ENCODE results near the gene ATP2C2.
"Not testable (repeated sequence)": the region's sequence is repeated elsewhere in the genome, so short reads cannot be mapped to it uniquely, and the experiment has no call there.

Gene ATP2C2

DNA sequence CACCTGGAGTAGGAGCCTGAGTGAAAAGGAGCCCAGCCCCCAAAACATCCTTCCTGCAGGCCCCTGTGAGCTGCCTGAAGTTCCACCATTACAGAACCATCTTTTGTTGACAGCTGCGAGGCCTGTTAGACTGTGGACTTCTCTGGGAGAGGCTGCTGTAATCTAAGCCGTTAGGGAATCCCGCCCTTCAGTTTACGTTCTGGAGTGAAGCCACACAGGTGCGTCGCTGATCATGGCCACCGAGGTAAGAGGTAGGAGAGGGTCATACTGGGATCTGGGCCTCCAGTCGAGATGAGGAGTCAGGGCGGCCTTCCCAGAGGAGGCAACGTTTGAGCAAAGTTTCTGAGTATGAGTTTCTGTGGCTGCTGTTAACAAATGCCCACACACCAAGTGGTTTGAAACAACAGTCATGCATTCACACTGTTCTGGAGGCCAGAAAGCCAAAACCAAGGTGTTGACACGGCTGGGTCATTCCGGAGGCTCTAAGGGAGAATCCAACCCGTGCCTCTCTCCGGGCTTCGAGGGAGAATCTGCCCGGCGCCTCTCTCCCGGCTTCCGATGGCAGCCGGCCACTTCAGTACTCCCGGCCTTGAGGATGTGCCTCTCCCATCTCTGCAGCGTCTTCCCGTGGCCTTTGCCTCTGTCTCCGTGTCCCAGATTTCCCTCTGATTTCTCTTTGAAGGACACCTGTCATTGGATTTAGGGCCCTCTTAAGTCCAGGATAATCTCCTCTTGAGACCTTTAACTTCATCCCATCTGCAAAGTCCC is 26.6 kb upstream of the ATP2C2 start:
- no peak for DNase-seq

DNA sequence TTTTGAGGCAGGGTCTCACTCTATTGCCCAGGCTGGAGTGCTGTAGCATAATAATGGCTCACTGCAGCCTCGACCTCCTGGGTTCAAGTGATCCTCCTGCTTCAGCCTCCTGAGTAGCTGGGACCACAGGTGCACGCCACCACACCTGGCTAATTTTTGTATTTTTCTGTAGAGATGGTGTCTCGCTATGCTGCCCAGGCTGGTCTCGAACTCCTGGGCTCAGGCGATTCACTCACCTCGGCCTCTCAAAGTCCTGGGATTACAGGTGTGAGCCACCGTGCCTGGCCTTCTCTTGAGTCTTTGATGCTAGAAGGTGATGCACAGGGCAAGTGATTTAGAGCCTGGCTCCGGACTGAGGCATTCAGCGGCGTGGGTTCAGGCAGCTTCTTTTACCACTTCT is 24.5 kb upstream of the ATP2C2 start:
- DNase-seq = not testable (repeated sequence)

DNA sequence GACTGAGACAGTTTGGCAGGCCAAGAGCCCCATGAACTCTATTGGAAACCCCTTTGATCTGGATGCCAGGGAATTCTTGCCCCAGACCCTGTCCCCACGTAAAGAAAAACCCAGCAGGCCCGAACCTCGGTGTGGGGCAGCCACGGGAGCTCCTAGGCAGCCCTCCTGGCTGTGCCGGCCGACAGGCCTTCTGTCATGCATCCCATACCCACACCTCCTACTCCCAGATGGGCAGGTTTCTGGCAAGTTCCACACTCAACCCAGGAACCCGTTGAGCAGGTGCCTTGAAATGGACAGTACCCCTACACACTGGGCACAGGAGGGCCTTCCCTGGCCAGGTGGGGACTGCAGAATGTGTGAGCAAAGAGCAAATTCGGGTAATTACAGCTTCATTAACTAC is 23.6 kb upstream of the ATP2C2 start:
- no peak for DNase-seq

DNA sequence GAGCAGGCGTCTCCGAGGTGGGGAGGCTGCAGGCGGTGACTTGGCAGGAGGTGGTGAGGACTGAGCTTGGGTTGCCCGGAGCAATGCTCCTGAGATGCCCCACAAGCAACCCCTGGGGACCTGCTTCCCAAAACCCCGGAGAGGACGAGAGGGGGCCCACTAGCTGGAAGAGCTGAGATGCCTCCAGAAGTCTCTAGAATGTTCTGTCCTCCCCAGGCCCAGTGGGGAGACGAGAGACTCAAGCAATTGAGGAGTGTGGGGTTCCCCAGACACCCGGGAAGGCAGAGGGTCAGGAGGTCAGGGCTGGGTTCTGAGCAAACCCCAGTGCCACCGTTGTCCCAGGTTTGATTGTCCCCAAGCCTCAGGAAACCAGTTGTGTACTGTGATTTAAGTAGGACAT is 21.2 kb upstream of the ATP2C2 start:
- DNase-seq = no peak

DNA sequence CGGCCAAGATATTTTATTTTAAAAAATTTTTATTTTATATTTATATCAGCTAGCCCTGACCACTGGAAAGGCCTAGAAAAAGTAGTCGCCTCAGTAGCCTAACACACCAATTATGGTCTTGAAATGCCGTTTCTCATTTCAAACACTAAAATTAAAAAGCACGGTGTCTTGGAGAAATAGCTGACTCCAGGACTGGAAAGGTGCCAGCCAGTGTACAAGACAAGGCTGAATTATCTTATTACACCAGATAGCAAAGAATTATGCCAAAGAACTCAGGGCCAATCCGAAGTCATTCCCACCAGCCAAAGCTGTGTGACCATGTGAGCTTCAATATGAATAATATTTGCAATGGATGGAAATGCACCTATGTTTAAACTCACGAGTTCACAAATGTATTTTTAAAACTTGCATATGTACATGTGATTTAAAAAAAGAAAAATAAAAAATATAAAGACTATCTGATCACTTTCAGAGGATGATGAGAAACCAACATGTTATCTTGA is 19.9 kb upstream of the ATP2C2 start:
- DNase-seq = no peak

DNA sequence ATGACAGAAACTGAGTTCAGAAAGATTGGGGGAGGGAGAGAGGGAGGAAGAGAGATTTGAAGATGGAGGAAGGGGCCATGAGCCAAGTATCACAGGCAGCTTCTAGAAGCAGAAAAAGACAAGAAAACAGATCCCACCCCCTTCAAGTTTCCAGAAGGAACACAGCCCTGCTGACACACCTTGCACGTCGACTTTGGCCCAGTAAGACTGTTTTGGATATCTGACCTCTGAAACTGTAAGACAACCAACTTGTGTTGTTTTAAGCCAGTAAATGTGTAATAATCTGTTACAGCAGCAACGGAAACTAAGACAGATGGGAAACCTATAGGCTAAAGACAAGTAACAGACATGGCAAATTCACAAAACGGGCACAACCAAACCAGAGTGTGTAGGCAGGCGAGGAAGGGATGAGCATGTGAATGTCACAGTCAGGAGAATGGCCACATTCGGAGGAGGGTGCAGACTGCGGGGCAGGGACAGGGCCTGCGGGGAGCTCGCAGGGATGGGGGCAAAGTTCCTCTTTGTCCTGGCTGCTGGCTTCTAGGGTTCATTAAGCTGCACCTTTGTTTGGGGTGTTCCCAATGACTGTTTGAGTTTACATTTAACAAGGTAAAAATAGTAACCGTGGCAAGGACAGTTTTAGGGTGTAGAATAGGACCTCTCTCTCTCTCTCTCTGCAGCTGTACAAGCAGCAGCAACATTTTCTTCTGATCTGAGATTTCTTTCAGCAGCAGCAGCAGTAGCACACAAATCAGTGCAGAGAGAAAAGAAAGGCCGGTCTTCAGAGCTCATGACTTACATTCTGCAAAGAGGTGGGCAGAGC is 18.3 kb upstream of the ATP2C2 start:
- no peak for DNase-seq

DNA sequence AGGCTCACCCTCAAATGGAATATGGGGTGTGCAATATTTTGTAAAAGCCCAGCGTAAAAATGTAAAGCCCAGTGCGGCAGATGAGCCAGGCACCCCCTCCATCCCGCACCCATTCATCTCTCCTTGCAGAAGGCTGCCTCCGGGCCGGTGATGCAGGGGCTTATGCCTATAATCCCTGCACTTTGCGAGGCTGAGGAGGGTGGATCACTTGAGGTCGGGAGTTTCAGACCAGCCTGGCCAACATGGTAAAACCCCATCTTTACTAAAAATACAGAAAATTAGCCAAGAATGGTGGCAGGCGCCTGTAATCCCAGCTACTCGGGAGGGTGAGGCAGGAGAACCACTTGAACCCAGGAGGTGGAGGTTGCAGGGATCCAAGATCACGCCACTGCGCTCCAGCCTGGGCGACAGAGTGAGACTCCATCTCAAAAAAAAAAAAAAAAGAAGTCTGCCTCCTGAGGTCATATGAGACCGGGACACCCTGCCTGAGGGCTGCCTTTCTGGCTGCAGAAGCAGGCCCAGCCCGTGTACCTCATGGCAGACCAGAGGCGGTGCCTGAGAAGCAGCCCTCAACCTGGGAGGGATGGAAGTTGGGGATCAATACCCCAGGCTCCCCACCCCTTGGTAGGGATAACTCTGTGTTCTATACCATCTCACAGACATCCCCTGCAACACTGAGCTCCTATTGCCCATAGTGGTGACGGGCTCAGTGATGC is 17.5 kb upstream of the ATP2C2 start:
- no peak for DNase-seq

DNA sequence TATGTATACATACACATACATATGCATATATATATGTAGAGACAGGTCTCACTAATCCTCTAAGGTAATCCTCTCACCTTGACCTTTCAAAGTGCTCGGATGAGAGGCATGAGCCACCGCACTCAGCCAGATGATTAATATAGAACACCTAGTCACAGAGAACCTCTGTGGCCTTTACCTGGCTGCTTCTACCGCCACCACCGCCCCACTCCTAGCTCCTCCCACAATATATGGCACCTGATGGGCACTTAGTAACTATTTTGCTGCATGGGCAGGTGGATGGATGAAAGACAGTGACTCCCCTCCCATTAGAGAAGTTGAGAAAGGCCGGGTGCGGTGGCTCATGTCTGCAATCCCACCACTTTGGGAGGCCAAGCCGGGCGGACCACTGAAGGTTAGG is 16.7 kb upstream of the ATP2C2 start:
- no peak for DNase-seq

DNA sequence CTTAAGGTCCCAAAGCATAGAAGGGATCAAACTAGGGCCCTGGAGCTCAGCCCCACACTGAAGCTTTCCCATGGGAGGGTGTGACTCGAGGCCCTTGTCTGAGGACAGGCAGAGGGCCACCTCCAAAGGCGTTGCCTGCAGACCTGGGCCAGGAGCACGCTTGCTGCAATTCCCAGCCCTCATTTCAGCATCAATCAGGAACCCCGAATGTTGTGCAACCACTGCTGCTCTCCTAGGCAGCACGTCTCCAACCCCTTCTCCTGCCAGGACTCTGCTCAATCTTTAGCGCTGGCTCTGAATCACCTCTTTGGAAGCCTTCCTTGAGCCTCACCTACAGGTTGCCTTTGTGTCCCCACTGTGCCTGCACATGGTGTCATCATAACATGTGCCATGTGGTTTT is 14.0 kb upstream of the ATP2C2 start:
- no peak for DNase-seq

DNA sequence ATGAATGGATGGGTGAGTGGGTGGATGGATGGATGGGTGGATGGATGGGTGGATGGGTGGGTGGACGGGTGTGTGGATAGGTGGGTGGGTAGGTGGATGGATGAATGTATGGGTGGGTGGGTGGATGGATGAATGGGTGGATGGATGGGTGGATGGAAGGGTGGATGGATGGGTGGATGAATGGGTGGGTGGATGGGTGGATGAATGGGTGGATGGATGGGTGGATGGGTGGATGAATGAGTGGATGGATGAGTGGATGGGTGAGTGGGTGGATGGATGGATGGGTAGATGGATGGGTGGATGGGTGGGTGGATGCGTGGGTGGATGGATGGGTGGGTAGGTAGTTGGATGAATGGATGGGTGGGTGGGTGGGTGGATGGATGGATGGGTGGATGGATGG is 13.2 kb upstream of the ATP2C2 start:
- no peak for DNase-seq

DNA sequence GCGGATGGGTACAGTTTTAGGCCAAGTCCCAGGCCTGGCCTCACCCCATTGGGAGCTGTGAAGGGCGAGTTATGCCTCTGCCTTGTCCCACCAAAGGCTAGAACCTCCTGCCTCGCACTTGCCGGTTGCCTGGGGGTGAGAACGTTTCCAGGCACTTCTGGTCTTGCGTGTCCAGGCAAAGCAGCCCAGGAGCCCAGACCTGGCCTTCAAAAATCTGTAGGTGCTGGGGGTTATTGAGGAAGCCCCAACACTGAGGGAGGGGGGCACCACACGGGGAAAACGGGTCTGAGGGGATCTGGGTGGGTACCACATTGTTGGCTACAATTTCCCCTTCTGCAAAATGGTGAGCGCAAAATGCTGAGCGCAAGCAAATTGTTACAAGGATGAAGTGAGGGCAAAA is 12.2 kb upstream of the ATP2C2 start:
- no peak for DNase-seq

DNA sequence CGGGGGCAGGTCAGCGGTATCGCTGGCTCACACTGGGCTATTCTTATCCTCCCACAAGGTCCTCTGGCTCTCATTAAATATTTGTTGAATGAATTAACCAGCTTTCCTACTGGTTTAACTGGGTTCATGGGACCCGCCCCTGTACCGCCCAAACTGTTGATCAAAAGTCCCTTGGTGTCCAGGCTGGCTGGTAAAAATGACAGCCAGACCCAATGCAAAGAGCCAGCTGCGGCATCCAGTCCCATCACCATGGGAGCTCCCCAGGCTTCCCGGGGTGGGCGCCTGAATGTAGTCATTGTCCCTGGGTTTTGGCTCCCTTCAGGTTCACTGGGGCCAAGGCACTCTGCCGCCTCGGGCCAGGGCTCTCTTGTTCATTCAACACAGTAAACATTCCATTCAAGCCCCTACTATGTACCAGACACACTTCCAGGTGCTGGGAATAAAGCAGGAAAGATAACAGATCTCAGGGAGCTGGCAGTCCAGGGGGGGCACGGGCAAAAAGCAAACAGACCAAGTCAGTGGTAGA is 11.7 kb upstream of the ATP2C2 start:
- DNase-seq = no peak

DNA sequence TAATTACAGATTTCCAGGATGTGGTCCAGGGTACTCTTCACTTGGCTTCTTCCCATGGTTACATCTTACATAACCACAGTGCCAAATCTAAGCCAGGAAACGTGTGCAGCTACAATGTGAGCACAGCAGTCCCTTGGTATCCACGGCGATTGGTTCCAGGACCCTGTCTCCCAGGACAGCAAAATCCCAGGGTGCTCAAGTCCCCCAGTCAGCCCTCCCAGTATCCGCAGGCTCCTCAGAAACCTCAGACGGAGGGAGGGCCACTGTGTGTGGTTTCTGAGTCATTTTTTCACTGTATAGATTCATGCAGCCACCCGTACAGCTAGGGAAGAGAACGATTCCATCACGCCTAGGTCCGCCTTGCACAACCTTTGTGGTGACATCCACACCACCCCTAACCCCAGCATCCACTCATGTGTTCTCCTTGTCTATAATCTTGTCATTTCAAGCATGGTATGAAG is 11.1 kb upstream of the ATP2C2 start:
- peak; percentile 18 for DNase-seq

DNA sequence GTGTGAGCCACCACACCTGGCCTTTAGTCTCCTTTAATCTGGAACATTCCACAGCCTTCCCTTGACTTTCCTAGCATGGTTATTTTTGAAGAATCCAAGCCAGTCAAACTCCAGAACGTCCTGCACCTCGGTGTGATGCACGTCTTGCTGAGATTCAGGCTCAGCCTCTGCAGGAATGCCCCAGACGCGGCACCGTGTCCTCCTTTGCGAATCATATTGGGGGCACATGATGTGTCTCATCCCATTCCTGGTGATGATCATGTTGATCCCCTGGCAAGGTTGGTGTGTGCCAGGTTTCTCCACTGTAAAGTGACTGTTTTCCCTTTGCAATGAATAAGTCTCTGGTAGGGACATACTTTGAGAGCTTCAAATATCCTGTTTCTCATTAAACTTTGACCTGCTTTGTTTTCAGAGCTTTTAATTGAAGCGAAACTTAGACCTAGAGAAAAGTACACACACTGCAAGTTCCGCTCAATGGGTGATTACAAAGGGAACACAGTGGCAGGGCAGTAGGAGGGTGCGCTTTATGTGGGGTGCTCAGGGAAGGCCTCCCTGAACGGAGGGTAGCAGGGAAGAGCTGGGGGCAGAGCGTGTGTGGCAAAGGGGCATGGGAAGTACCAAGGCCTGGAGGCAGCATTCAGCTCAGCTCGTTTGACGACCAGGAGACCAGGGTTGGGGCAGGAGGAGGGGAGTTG is 9.6 kb upstream of the ATP2C2 start:
- no peak for DNase-seq

DNA sequence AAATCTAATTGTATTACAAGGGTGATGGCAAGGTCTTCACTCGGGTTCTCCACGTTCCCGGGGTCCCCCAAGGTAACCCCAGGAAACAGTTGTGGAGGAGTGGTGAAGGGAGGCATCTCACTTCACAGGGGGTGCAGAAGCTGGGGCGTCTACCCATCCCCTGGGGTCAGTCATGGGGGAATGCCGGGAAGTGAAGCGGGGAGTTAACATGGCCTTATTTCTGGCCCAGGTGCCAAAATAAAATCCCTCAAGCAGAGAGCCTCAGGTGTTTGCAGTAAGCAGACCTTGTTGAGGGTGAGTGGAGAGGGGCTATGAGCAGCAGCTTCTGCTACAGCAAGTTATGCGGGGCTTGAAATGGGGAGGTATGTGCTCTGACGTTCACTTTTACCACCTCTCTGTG is 9.0 kb upstream of the ATP2C2 start:
- DNase-seq = no peak

DNA sequence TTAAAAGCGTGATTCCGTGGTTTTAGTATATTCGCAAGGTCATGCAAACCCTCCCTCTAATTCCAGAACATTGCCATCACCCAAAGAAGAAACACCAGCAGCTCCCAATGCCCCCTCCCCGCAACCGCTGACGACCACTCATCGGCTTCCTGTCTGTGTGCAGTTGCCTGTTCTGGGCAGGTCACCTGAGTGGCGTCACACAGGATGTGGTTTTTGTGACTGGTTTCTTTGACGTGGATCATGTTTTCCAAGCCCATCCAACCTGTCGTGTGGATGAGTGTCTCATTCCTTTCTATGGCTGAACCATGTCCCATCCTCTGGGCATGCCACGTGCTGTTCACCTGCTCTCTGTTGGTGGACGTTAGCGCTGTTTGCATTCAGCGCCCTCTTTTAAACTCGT is 8.2 kb upstream of the ATP2C2 start:
- DNase-seq = peak; percentile 69

DNA sequence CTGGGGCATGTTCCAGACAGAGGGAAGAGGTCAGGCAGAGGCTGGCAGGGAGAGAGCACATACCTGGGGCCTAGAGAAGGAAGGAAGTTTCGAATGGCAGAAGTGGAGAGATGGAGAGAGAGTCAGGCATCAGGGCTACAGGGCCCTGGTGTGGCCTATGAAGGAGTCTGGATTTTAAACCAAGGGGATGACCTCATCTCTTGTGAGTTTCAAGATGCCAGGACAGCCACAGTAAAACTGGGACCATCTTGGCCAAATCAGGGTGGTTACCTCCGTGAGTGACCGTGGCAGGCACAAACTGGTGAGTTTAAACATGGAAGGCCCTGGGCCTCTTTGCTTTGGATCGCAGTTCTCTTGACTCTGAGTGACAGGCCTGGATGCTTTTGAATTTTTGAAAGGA is 7.6 kb upstream of the ATP2C2 start:
- DNase-seq = no peak

DNA sequence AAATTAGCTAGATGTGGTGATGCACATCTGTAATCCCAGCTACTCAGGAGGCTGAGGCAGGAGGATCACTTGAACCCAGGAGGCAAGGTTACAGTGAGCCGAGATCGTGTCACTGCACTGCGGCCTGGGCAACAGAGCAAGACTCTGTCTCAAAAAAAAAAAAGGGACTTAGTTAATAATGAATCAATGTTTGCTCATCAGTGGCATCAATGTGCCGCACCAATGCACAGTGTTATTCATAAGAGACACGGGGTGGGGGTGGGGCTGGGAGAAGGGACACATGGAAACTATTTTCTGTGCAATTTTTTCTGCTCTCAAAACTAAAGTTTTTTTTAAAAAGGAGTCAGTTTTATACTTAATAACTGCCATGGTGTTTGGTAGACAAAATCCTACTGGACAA is 6.8 kb upstream of the ATP2C2 start:
- DNase-seq = no peak

DNA sequence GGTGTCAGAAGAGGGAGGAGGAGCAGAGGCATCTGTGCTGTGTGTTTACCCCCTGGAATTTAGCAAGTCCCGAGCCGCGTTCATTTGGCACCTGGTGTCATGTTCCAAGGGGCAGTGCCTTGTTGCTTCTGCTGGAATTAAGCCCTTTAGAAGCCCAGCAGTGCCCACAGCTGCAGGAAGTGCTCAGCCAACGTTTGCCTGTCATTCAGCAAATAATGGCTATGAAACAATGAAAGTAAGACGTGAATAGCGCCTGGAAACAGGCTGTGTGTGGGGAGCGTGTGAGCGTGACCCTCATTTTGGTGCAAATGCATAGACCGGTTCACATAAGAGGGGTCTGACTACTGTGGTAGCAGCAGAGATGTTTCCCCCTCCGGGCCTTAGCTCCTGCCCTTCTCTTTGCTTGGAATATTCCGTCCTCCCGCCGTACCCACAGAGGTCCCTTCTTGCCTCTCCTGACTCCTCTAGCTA is 5.8 kb upstream of the ATP2C2 start:
- DNase-seq = no peak

DNA sequence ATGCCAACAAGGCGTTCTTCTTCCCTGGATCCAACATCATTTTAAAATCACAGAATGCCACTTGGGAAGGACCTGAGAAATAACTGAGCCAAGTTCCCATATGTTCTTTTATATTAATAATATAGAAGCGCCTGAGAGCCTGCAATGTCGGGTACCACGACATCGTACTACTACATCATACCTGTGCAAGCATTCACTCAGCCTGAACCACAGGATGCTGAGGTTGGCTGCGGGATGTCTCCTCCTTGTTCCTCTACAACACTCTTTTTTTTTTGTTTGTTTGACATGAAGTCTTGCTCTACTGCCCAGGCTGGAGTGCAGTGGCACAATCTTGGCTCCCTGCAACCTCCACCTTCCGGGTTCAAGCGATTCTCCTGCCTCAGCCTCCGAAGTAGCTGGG is 2.1 kb upstream of the ATP2C2 start:
- no peak for DNase-seq

DNA sequence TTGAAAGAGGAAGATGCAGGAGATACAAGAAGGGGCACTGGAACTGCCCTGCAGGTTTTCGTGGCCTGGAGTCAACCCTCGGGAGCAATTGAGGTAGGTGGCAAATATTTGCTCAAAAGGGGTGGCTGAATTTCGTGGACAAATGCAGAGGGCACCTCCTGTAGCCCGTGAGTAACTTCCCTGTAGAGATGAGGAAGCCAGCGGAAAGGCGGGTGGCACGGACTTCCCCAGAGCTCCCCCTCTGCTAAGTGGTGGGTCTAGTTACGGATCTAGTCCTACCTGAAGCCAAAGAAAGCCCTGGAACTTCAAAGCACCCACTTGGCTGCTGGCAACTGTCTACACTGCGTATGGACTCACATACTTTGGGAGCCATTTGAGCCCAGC is 1.0 kb upstream of the ATP2C2 start:
- no peak for DNase-seq

DNA sequence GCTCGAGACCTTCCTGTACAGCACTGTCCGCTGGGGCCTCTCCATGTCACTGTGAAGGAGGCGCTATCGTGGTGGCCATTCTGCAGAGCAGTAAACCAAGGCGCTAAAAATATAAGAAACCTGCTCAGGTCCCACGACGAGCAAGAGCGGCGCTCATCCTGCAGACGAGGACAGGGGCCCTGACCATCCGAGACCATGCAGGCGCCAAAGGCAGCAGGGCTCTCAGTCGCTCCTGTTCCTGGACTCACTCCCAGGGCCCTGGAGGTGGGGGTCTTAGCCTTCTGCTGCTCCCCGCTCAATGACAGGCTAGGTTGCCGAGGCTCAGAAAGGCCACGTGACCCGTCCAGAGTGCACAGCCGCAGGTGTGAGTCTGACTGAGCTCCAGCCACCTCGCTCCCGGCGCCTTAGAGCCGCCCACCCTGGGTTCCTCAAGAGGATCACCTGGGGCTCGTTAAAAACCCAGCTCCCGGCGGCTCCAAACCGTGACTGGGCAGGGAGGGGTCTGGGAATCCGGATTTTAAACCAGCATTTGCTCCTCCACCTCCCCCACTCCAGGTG is 509 bp upstream of the ATP2C2 start:
- DNase-seq = no peak
